Measurements from ENCODE around the gene TMEM87A. TPM values are rescaled to one million over a fixed set of nuclear protein-coding genes. Genes with fewer than 3 reads are reported as not detected.

The TMEM87A gene
- total RNA-seq, 4 donors from 2014 or later = 40.7 to 57.5 (median 47.7) TPM

DNA sequence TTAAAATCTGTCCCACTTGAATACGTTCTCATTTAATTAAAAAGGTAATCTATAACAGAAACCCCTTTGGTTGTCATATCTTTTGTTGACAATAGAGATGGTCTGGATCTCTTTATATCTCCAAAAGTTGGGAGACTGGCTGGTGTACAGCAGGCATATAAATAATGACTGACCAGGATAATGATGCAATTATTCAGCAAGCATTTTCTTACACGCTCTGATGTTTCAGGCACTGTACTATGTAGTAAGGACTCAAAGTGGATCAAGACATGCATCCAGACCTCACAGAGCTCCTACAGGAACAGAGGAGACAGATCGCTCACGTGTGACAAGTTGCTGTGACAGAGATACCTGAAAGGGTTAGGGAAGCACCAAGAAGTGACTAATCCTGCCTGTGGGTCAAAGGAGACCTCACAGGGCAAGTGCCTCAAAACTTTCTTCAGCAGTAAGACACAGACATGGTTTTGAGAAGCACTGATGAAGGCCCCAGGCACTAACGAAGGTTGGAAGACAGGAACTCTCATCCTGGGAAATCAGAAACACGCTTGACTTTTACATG, 90.8 kb downstream of the TMEM87A start:
- Histone ChIP-seq H3K4me1 (no peaks in the 10 kb centered on the region), H3K27ac (replicated peaks in 1 of 4) (no peak overlapping the region), H3K4me3 (no peak overlapping the region), H3K27me3 (no peaks in the 10 kb centered on the region), H3K36me3 (peaks cover 69 to 99% (median 80%) of the 10 kb centered on the region in 4 donors), H3K9me3 (no peaks in the 10 kb centered on the region)
- intact Hi-C loops (cut with DNase I) = no loop called here
- 81% methylated on average over 6 of the region's 6 CpGs for WGBS
- no peak for TF ChIP-seq EP300 (IDR thresholded peaks at IDR 0.05)
- TF ChIP-seq POLR2A (IDR thresholded peaks at IDR 0.05; ENCODE audit: low read depth) = no peak
- TF ChIP-seq, protein P1, sequence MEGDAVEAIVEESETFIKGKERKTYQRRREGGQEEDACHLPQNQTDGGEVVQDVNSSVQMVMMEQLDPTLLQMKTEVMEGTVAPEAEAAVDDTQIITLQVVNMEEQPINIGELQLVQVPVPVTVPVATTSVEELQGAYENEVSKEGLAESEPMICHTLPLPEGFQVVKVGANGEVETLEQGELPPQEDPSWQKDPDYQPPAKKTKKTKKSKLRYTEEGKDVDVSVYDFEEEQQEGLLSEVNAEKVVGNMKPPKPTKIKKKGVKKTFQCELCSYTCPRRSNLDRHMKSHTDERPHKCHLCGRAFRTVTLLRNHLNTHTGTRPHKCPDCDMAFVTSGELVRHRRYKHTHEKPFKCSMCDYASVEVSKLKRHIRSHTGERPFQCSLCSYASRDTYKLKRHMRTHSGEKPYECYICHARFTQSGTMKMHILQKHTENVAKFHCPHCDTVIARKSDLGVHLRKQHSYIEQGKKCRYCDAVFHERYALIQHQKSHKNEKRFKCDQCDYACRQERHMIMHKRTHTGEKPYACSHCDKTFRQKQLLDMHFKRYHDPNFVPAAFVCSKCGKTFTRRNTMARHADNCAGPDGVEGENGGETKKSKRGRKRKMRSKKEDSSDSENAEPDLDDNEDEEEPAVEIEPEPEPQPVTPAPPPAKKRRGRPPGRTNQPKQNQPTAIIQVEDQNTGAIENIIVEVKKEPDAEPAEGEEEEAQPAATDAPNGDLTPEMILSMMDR (IDR thresholded peaks at IDR 0.05) = no peak
- TF ChIP-seq POLR2AphosphoS5 (IDR thresholded peaks at IDR 0.05) = no peak
- DNase-seq (ENCODE audit: extremely low spot score) = no peak

DNA sequence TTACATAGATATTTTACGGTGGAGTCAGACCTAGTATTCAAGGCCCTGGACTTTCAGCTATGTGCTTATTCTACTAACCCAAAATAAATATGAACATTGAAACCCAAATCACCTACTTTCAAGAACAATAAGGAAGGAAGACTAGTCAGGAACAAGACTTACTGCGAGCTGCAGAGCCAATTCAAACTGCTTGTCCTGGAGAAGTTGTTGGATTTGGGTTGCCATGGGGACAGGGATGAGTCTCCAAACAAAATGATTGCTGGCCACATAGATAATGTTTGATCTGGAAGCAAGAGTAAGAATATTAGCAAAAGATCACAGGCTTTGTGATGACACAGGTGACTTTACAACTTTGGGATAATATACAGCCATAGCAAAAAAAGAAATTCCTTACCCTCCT, 95.2 kb downstream of the TMEM87A start:
- no peaks in the 10 kb centered on the region for H3K4me1 ChIP-seq
- intact Hi-C loops (cut with DNase I) = no loop called here
- H3K27me3 ChIP-seq = no peaks in the 10 kb centered on the region
- DNase-seq (ENCODE audit: extremely low spot score) = no peak
- WGBS = 71% methylated on average over 2 of the region's 2 CpGs
- no peaks in the 10 kb centered on the region for H3K9me3 ChIP-seq
- no peak overlapping the region for H3K27ac ChIP-seq (replicated peaks in 1 of 4)
- H3K36me3 ChIP-seq = peaks cover 55 to 99% (median 80%) of the 10 kb centered on the region in 4 donors
- TF ChIP-seq EP300 (IDR thresholded peaks at IDR 0.05) (no peak), POLR2A (IDR thresholded peaks at IDR 0.05; ENCODE audit: low read depth) (no peak), POLR2AphosphoS5 (IDR thresholded peaks at IDR 0.05) (no peak)
- TF ChIP-seq, protein P1 (IDR thresholded peaks at IDR 0.05) = no peak
- no peak overlapping the region for H3K4me3 ChIP-seq

DNA sequence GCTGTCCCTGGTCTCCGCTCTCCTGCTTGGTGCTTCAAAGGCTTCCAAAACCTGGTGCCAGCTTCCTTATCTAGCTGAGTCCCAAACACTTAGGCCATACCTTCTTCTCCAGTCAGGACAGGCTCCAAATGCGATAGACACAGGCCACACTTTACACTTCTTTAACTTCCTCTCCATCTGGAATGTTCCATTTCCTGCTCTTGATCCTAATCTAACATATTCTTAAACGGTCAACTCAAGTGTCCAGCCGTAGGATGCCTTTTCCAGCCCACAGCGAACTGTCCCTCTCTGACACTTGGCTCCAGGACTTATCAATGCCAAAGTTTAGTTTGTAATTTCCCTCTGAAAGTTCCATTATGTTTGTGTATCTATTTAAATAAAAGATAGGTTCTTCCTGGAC, 97.6 kb downstream of the TMEM87A start:
- intact Hi-C loops (cut with DNase I) = no loop called here
- DNase-seq (ENCODE audit: extremely low spot score) = no peak
- peaks cover 65 to 98% (median 85%) of the 10 kb centered on the region in 4 donors for H3K36me3 ChIP-seq
- WGBS = 89% methylated on average over 5 of the region's 5 CpGs
- H3K9me3 ChIP-seq = no peaks in the 10 kb centered on the region
- H3K4me3 ChIP-seq = no peak overlapping the region
- H3K4me1 ChIP-seq = peaks cover 0 to 8% (median 3%) of the 10 kb centered on the region in 4 donors
- no peaks in the 10 kb centered on the region for H3K27me3 ChIP-seq
- TF ChIP-seq, protein P1 (IDR thresholded peaks at IDR 0.05) = no peak
- TF ChIP-seq POLR2A (IDR thresholded peaks at IDR 0.05; ENCODE audit: low read depth) (no peak), EP300 (IDR thresholded peaks at IDR 0.05) (no peak), POLR2AphosphoS5 (IDR thresholded peaks at IDR 0.05) (no peak)
- H3K27ac ChIP-seq (replicated peaks in 1 of 4) = no peak overlapping the region

DNA sequence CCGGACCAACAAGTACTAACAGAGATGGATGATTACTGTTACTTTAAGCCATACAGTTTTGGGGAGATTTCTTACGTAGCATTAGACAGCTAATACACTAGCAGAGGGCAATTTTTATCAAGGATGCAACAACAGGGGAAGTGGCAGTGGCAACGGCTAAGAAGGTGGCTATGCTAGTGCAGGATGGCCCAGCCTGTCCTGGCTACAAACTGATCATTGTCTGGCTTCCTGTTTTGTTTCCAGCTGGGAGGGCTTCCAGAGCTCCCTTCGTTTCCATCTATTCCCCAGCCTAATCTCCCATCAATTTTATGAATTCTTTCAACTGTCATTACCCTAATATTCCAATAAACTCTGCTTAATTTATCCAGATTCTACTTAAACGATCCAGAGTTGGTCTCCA, 100.8 kb downstream of the TMEM87A start:
- WGBS = 67% methylated on average over 5 of the region's 5 CpGs
- peaks cover 50 to 98% (median 88%) of the 10 kb centered on the region in 4 donors for H3K36me3 ChIP-seq

More for the DNA sequence above, 100.8 kb downstream of the TMEM87A start:
- no peak for DNase-seq (ENCODE audit: extremely low spot score)
- Histone ChIP-seq H3K4me1 (peaks cover 0 to 8% (median 3%) of the 10 kb centered on the region in 4 donors), H3K4me3 (no peak overlapping the region), H3K9me3 (no peaks in the 10 kb centered on the region), H3K27me3 (no peaks in the 10 kb centered on the region), H3K27ac (replicated peaks in 1 of 4) (no peak overlapping the region)
- TF ChIP-seq POLR2A (IDR thresholded peaks at IDR 0.05; ENCODE audit: low read depth) = no peak
- no peak for TF ChIP-seq EP300 (IDR thresholded peaks at IDR 0.05)
- TF ChIP-seq POLR2AphosphoS5 (IDR thresholded peaks at IDR 0.05) = no peak
- TF ChIP-seq, protein P1 (IDR thresholded peaks at IDR 0.05) = no peak
- intact Hi-C loops (cut with DNase I) = no loop called here

Measured in esophagus muscularis mucosa (tissue), 4 donors.